K562 (cell line): ENCODE data around the gene RBMS3. TPM values are rescaled to one million over a fixed set of nuclear protein-coding genes. Genes with fewer than 3 reads are reported as not detected.

ENCODE experiments used
- ATAC-seq: fragments of 200-7000 bp; cut with Tn5 transposase; 3 replicates; pipeline ENCODE4 v1.9.1; 2020; ENCODE audit warnings: moderate library complexity
- BruUV-seq: library from RNA; stranded (reverse); fragments of 400-500 nt; replicated peaks from 2 replicates; lab custom pipeline; 2021; lab: Mats Ljungman, UMichigan
- CTCF ChIA-PET: fragments of 300-600 bp; formaldehyde crosslinking; extraction: SDS; loops from one replicate; lab custom pipeline; 2021; ENCODE audit warnings: low intra/inter-chr PET ratio; lab: Yijun Ruan, JAX
- POLR2A ChIA-PET: fragments of 300-600, 350-650 bp; sonication (Branson Sonifier 250); formaldehyde crosslinking; extraction: SDS; loops from one replicate; lab custom pipeline; 2021; ENCODE audit warnings: antibody characterized with exemption, inconsistent platforms; lab: Yijun Ruan, JAX
- DNase-seq, 4 experiments: peaks; one replicate each; pipeline versions ENCODE4 v3.0.0 to v3.0.0-alpha.2; 2011 to 2018; ENCODE audit warnings: low spot score in 3 of 4, mixed read lengths in 3 of 4; ENCODE audit errors: extremely low read depth in 1 of 4
- FAIRE-seq: peaks from 2 replicates; lab custom pipeline; 2011; peaks lifted over from hg19 to GRCh38; lab: Jason Lieb, UNC
- H2AFZ ChIP-seq: 2 replicates; pipeline ENCODE4 v1.6.0; 2011; ENCODE audit warnings: low read depth, low read length, control low read depth, inconsistent platforms
- H3K27ac ChIP-seq: fragments of 200-600 bp; 3 replicates; pipeline ENCODE4 v1.8.0; 2011; ENCODE audit warnings: low read depth, mild to moderate bottlenecking, control low read depth, inconsistent platforms, low read length, moderate library complexity, mixed read lengths; ENCODE audit errors: extremely low read depth
- H3K27me3 ChIP-seq, 2 experiments: fragments of 300-600 bp in 1 of 2; 2 replicates in 1 of 2; 3 replicates in 1 of 2; pipeline versions ENCODE4 v1.6.0 to v1.8.0; 2011; ENCODE audit warnings: inconsistent platforms in 2 of 2, low read length in 2 of 2, mild to moderate bottlenecking in 1 of 2, mixed read lengths in 1 of 2, moderate library complexity in 1 of 2; ENCODE audit not compliant: control insufficient read depth in 2 of 2, insufficient read depth in 2 of 2
- H3K36me3 ChIP-seq: fragments of 300-600 bp; 3 replicates; pipeline ENCODE4 v1.8.0; 2011; ENCODE audit warnings: mild to moderate bottlenecking, low read length, inconsistent platforms; ENCODE audit not compliant: control insufficient read depth, insufficient read depth
- H3K4me1 ChIP-seq, 2 experiments: fragments of 200-600 bp in 1 of 2; replicated peaks in 1 of 2; 2 replicates in 1 of 2; 3 replicates in 1 of 2; pipeline versions ENCODE4 v1.5.1 to v1.8.0; 2011; ENCODE audit warnings: inconsistent platforms in 2 of 2, low read length in 2 of 2, mild to moderate bottlenecking in 1 of 2, mixed read lengths in 1 of 2, moderate library complexity in 1 of 2; ENCODE audit not compliant: control insufficient read depth in 2 of 2, insufficient read depth in 2 of 2
- H3K4me2 ChIP-seq: 2 replicates; pipeline ENCODE4 v1.6.1; 2011; ENCODE audit warnings: low read length, control low read depth, inconsistent platforms, mixed read lengths; ENCODE audit not compliant: insufficient read depth
- H3K4me3 ChIP-seq: fragments of 200-600 bp; sonication (generic), shearing (Covaris generic); 2 replicates; pipeline ENCODE4 v1.5.1; 2016; ENCODE audit warnings: control low read depth, inconsistent platforms
- H3K79me2 ChIP-seq: fragments of 200-600 bp; 3 replicates; pipeline ENCODE4 v1.8.0; 2011; ENCODE audit warnings: low read length, inconsistent platforms; ENCODE audit not compliant: control insufficient read depth, insufficient read depth
- H3K9ac ChIP-seq, 2 experiments: 2 replicates each; pipeline versions ENCODE4 v1.6.0 to v1.6.1; 2011; ENCODE audit warnings: low read depth in 2 of 2, low read length in 2 of 2, control low read depth in 1 of 2, inconsistent platforms in 1 of 2, mild to moderate bottlenecking in 1 of 2, mixed read lengths in 1 of 2; ENCODE audit not compliant: insufficient read depth in 1 of 2
- H3K9me1 ChIP-seq: one replicate; pipeline ENCODE4 v1.6.0; 2011; ENCODE audit warnings: inconsistent platforms, mild to moderate bottlenecking, low read length, moderate library complexity; ENCODE audit not compliant: control insufficient read depth, insufficient read depth
- H3K9me3 ChIP-seq: replicated peaks from 2 replicates; pipeline ENCODE4 v1.5.1; 2011; ENCODE audit warnings: low read depth, low read length, inconsistent platforms; ENCODE audit not compliant: control insufficient read depth, insufficient read depth
- H4K20me1 ChIP-seq: replicated peaks from 2 replicates; pipeline ENCODE4 v1.6.1; 2011; ENCODE audit warnings: low read length, inconsistent platforms, mixed read lengths; ENCODE audit not compliant: control insufficient read depth, insufficient read depth
- CBFA2T3 ChIP-seq: fragments of 450-650 bp; IDR thresholded peaks from 2 replicates; pipeline ENCODE4 v1.6.1; 2017
- CREBBP ChIP-seq: IDR thresholded peaks from one replicate; pipeline ENCODE4 v1.6.1; 2012; ENCODE audit warnings: low read depth, mild to moderate bottlenecking, control low read depth, inconsistent platforms, low read length
- EHMT2 ChIP-seq: fragments of 450-650 bp; IDR thresholded peaks from 2 replicates; pipeline ENCODE4 v1.6.1; 2018; ENCODE audit warnings: antibody characterized with exemption
- FOS ChIP-seq: IDR thresholded peaks from 3 replicates; pipeline ENCODE4 v1.6.1; 2011; ENCODE audit not compliant: insufficient read length; ENCODE audit errors: extremely low read depth
- FOXK2 ChIP-seq, 2 experiments: fragments of 450-650 bp; IDR thresholded peaks in 1 of 2; conservative IDR thresholded peaks in 1 of 2; 2 replicates each; pipeline ENCODE4 v1.6.1; 2016; ENCODE audit warnings: low read depth in 2 of 2, mild to moderate bottlenecking in 1 of 2
- GABPB2 ChIP-seq: fragments of 250-450 bp; sonication (Bioruptor Pico); conservative IDR thresholded peaks from 2 replicates; pipeline ENCODE4 v1.5.1; 2021; ENCODE audit warnings: mild to moderate bottlenecking
- GTF2A2 ChIP-seq: IDR thresholded peaks from 2 replicates; pipeline ENCODE4 v1.6.1; 2016; ENCODE audit warnings: mild to moderate bottlenecking, missing genetic modification characterization, missing compliant biosample characterization
- HDAC3 ChIP-seq: fragments of 450-650 bp; IDR thresholded peaks from 2 replicates; pipeline ENCODE4 v1.6.1; 2018; ENCODE audit warnings: borderline replicate concordance, mild to moderate bottlenecking, moderate library complexity; ENCODE audit not compliant: partially characterized antibody
- HMG20A ChIP-seq: fragments of 450-650 bp; formaldehyde crosslinking; conservative IDR thresholded peaks from 2 replicates; pipeline ENCODE4 v1.4.0; 2020; ENCODE audit warnings: mild to moderate bottlenecking, mixed read lengths
- HNRNPL ChIP-seq: fragments of 200-400 bp; formaldehyde crosslinking; IDR thresholded peaks from 2 replicates; pipeline ENCODE4 v1.6.1; 2017; ENCODE audit warnings: low read depth, mild to moderate bottlenecking, low read length
- NCOA6 ChIP-seq: fragments of 450-650 bp; IDR thresholded peaks from 2 replicates; pipeline ENCODE4 v1.6.1; 2017; ENCODE audit warnings: mild to moderate bottlenecking
- PHB ChIP-seq: fragments of 250-450 bp; sonication (Bioruptor Pico); IDR thresholded peaks from 2 replicates; pipeline ENCODE4 v1.5.0; 2021
- RAD51 ChIP-seq: fragments of 450-650 bp; IDR thresholded peaks from 2 replicates; pipeline ENCODE4 v1.7.1; 2016; ENCODE audit warnings: low read depth, mild to moderate bottlenecking, borderline replicate concordance
- RBM17 ChIP-seq: fragments of 200-400 bp; formaldehyde crosslinking; IDR thresholded peaks from 2 replicates; pipeline ENCODE4 v1.6.1; 2017; ENCODE audit warnings: low read depth, mild to moderate bottlenecking, low read length, borderline replicate concordance
- SAP30 ChIP-seq: fragments of 200-600 bp; sonication (generic); IDR thresholded peaks from 2 replicates; pipeline ENCODE4 v1.6.1; 2012; ENCODE audit warnings: borderline replicate concordance, low read depth, mild to moderate bottlenecking, moderate library complexity, low read length, control low read depth, inconsistent platforms; ENCODE audit not compliant: insufficient read depth, poor library complexity, severe bottlenecking
- XRCC4 ChIP-seq: IDR thresholded peaks from one replicate; pipeline ENCODE4 v1.6.1; 2011; ENCODE audit not compliant: insufficient read depth, insufficient read length; ENCODE audit errors: extremely low read depth
- WGBS: fragments of 100-300 bp; shearing (Covaris generic); methylation state at CpG from one replicate; pipeline ENCODE4 v1.1.6; 2016; ENCODE audit warnings: low coverage, mixed read lengths; ENCODE audit not compliant: insufficient coverage; ENCODE audit errors: missing lambda C conversion rate; 5-methylcytosine and 5-hydroxymethylcytosine counted together
- in situ Hi-C: fragments of 300-500 bp; cut with MboI; formaldehyde crosslinking; loops from 4 replicates; pipeline ENCODE4 v1.15.0; 2018; ENCODE audit warnings: inconsistent platforms, mixed read lengths
- intact Hi-C: fragments of 100-400 bp; cut with micrococcal nuclease; formaldehyde crosslinking; loops from 2 replicates; pipeline ENCODE4 v1.14.2; 2022
- polyA plus RNA-seq, 8 experiments: library from polyadenylated mRNA; depleted of rRNA in 4 of 8; stranded (reverse) in 5 of 8; unstranded in 3 of 8; fragments of >200 nt; fragmentation: Nextera tagmentation in 2 of 8; fragmentation: Illumina TruSeq in 1 of 8; extraction: Ambion mirVana in 2 of 8; extraction: Trizol in 1 of 8; gene quantifications; 2 replicates each; pipeline versions ENCODE4 v1.2.1 to v1.2.3, GENCODE V29; 2011 to 2014; ENCODE audit warnings: inconsistent platforms in 1 of 8, missing spikeins in 1 of 8
- total RNA-seq, 7 experiments: library from RNA; depleted of rRNA in 6 of 7; stranded (reverse); fragments of >200 nt in 6 of 7; fragmentation: Illumina TruSeq in 2 of 7; extraction: Trizol in 2 of 7; gene quantifications; 2 replicates each; pipeline versions ENCODE4 v1.2.1 to v1.2.3, GENCODE V29; 2011 to 2021; ENCODE audit warnings: low replicate concordance in 1 of 7
- TF ChIP-seq, protein P1 (sequence below): fragments of 250-450 bp; sonication (Bioruptor Pico); IDR thresholded peaks from 2 replicates; pipeline ENCODE4 v1.8.0; 2022; ENCODE audit warnings: moderate library complexity, mild to moderate bottlenecking, inconsistent platforms
- TF ChIP-seq, protein P2 (sequence below): fragments of 200-800 bp; sonication (Bioruptor generic); IDR thresholded peaks from 2 replicates; pipeline ENCODE4 v1.6.1; 2017; ENCODE audit warnings: missing genetic modification characterization, missing compliant biosample characterization

The RBMS3 gene
- total and polyA plus RNA-seq, 9 of the 15 experiments (the other 6 are each of a cell fraction or from before 2014, with no cell fraction given) = 0.20 TPM; not detected in 8

DNA sequence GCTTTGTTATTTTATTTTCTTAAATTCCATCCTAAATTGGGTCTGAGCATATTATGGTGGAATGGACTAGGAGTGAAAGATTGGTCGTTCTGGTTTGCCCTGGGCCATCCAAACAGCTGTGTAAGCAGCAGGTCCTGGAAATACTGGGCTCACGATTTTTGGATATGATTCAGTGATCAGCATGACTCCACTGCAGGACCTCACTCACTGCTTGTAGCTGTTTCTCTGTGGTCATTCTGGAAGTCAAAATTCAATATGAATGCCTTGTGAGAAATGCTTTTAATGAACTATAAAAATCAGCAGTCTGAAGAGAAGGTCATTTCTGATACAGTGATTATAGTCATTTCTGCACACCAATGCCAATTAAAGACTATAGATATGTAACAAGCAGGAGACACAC lies 185.0 kb downstream of the RBMS3 start:
- CTCF ChIA-PET = no interaction called here

DNA sequence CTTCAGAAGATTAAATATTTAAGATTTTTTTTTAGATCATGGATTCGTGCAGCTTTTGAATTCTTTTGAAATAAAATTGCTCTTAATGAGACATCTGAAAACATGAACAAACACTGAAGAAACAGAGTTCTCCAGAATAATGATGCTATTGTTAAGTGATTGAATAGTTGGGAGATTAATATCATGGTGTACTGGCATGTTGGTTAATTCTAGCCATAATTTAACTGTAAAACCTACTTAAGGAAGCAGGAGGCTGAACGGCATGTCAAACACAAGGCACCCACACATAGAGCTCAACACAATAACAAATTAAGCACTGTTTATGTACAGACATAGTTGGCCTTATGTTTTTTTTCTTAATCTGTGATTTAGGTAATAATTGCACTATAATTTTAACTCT lies 185.6 kb downstream of the RBMS3 start:
- WGBS = 0% methylated on average over 2 of the region's 2 CpGs
- intact Hi-C loops = no loop called here

More for the DNA sequence above, 185.0 kb downstream of the RBMS3 start:
- no peaks in the 10 kb centered on the region for H3K79me2 ChIP-seq
- FAIRE-seq = no peak
- no peaks in the 10 kb centered on the region for H4K20me1 ChIP-seq
- 0% methylated on average over 2 of the region's 2 CpGs for WGBS
- in situ Hi-C loops = no loop called here
- no peak overlapping the region for H3K9ac ChIP-seq
- H3K9me3 ChIP-seq = 0 out of 2 replicates have a peak, but pooled peaks cover 3% of the 10 kb centered on the region
- no peak for DNase-seq
- no peaks in the 10 kb centered on the region for H3K27me3 ChIP-seq
- no peak overlapping the region for H2AFZ ChIP-seq
- no TSS peak for BruUV-seq
- no peaks in the 10 kb centered on the region for H3K36me3 ChIP-seq
- no peak for TF ChIP-seq GABPB2 (CRISPR knock-in tag)
- no peak for TF ChIP-seq RAD51
- no peak for TF ChIP-seq XRCC4
- TF ChIP-seq CBFA2T3 = no peak
- no peak for TF ChIP-seq FOXK2 (conservative IDR thresholded peaks at IDR 0.05 in 1 of 2, IDR thresholded peaks at IDR 0.05 in 1 of 2; ENCODE audit: low read depth in 2 of 2)
- TF ChIP-seq SAP30 = no peak
- TF ChIP-seq, all 486 proteins: peak for 0
- Histone ChIP-seq H3K9me1 (no peaks in the 10 kb centered on the region), H3K4me3 (no peak overlapping the region), H3K4me1 (no peaks in the 10 kb centered on the region), H3K4me2 (no peak overlapping the region), H3K27ac (no peak overlapping the region)
- intact Hi-C loops = no loop called here
- no peak for ATAC-seq
- POLR2A ChIA-PET = no interaction called here

More for the DNA sequence above, 185.6 kb downstream of the RBMS3 start:
- Histone ChIP-seq H3K79me2 (no peaks in the 10 kb centered on the region), H3K4me2 (no peak overlapping the region), H3K9ac (no peak overlapping the region), H3K4me3 (no peak overlapping the region), H3K27ac (no peak overlapping the region), H3K4me1 (no peaks in the 10 kb centered on the region), H4K20me1 (no peaks in the 10 kb centered on the region), H3K27me3 (no peaks in the 10 kb centered on the region), H2AFZ (no peak overlapping the region), H3K9me3 (0 out of 2 replicates have a peak, but pooled peaks cover 3% of the 10 kb centered on the region)
- no peak for FAIRE-seq
- no peak for ATAC-seq
- ChIA-PET POLR2A (no interaction called here), CTCF (no interaction called here)
- in situ Hi-C loops = no loop called here
- no peak for DNase-seq
- BruUV-seq = no TSS peak
- TF ChIP-seq HDAC3 (no peak), HMG20A (no peak), NCOA6 (no peak), EHMT2 (no peak), CREBBP (no peak), PHB (no peak), RBM17 (no peak), GTF2A2 (tag) (no peak), FOS (no peak), HNRNPL (no peak)
- TF ChIP-seq, protein P1, sequence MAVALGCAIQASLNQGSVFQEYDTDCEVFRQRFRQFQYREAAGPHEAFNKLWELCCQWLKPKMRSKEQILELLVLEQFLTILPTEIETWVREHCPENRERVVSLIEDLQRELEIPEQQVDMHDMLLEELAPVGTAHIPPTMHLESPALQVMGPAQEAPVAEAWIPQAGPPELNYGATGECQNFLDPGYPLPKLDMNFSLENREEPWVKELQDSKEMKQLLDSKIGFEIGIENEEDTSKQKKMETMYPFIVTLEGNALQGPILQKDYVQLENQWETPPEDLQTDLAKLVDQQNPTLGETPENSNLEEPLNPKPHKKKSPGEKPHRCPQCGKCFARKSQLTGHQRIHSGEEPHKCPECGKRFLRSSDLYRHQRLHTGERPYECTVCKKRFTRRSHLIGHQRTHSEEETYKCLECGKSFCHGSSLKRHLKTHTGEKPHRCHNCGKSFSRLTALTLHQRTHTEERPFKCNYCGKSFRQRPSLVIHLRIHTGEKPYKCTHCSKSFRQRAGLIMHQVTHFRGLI (CRISPR knock-in tag) = no peak
- TF ChIP-seq, protein P2, sequence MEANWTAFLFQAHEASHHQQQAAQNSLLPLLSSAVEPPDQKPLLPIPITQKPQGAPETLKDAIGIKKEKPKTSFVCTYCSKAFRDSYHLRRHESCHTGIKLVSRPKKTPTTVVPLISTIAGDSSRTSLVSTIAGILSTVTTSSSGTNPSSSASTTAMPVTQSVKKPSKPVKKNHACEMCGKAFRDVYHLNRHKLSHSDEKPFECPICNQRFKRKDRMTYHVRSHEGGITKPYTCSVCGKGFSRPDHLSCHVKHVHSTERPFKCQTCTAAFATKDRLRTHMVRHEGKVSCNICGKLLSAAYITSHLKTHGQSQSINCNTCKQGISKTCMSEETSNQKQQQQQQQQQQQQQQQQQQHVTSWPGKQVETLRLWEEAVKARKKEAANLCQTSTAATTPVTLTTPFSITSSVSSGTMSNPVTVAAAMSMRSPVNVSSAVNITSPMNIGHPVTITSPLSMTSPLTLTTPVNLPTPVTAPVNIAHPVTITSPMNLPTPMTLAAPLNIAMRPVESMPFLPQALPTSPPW (CRISPR knock-in tag) = no peak
- TF ChIP-seq, all 486 proteins: peak for 0
- Histone ChIP-seq H3K36me3 (no peaks in the 10 kb centered on the region), H3K9me1 (no peaks in the 10 kb centered on the region)
